HG03575 (cell line): Measurements from ENCODE around the gene ANTKMT.

Experiments
- ATAC-seq: cut with Tn5 transposase; IDR thresholded peaks from one replicate; pipeline ENCODE4 v1.9.1; 2021; ENCODE audit not compliant: unreplicated experiment, insufficient number of reproducible peaks, low FRiP score; ENCODE audit errors: extremely low read depth

The ANTKMT gene, protein sequence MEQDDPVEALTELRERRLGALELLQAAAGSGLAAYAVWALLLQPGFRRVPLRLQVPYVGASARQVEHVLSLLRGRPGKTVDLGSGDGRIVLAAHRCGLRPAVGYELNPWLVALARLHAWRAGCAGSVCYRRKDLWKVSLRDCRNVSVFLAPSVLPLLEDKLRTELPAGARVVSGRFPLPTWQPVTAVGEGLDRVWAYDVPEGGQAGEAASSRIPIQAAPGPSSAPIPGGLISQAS

DNA sequence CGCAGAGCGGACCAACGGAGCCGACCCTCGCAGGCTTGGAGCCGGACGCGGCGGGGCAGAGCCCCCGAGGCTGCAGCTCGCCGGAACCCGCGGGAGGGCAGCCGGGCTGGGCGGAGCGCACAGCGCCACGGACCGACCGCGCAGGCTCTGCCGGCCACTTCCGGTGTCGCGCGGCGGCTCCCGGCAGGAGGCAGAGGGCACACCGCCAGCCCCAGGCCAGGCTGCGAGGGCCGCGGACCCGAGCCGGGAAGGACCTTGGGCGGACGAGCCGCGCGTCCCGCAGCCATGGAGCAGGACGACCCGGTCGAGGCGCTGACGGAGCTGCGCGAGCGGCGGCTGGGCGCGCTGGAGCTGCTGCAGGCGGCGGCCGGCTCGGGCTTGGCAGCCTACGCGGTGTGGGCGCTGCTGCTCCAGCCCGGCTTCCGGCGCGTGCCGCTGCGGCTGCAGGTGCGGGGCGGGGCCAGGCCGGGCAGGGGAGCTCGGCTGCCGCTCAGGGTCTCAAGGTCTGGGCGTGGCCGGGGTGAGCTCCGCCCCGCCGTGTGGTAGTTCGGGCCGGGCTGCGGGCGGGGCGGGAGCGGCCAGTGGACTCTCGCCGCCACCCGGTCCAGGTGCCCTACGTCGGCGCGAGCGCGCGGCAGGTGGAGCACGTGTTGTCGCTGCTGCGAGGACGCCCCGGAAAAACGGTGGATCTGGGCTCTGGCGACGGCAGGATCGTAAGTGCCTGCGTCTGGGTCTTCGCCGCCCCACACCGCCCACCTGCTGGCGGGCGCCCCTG, at the start of gene ANTKMT:
ANTKMT (plus strand) TSS at position 157 of the 775 bp plus-strand sequence; CDS start at position 286, 129 bp downstream.
- no peak for ATAC-seq

DNA sequence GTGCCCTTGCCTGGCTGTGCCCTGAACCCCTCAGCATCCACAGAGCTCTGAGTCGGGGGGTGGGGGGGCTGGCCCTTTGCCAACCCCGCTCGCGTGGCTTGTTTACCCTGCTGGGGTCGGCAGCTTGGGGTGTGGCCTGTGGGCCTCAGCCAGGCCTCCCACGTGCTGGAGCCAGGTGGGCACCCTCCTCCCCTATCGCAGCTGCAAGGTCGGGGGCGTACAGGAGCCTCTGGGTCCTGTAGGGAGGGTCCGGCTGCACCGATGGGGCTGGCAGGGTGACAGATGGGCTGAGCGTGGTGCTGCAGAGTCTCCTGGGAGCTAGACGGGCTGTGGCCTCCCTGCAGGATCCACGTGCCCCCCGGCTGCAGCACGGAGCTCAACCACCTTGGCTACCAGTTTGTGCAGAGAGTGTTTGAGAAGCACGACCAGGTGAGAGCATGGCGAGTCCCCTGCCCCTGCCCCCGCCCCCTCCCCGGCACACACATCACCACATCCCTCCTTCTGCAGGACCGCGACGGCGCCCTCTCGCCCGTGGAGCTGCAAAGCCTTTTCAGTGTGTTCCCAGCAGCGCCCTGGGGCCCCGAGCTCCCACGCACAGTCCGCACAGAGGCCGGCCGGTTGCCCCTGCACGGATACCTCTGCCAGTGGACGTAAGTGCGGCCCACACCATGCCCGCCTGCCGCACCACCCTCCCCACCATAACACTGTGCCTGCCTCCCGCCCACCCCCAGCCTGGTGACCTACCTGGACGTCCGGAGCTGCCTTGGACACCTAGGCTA, 49.4 kb upstream of the ANTKMT start:
- no peak for ATAC-seq

DNA sequence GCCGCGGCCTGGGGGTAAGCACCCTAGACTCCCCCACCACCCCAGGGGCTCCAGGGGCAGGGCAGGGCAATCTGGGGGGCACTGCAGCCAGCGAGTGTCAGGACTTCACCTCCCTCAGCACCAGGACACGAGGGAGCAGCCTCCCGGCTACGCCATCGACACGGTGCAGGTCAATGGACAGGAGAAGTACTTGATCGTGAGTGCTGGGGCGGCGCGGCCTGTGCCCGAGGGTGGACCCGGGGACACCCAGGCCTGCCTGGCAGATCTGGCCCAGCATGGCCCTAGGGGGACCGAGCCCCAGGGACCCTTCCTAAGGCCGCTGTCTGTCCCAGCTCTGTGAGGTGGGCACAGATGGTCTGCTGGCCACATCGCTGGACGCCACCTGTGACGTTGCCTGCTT, 48.6 kb upstream of the ANTKMT start:
- no peak for ATAC-seq

- no peak for ATAC-seq
Measured at GRCh38 chr16:672851-673250, 48.1 kb upstream of the ANTKMT start.

DNA sequence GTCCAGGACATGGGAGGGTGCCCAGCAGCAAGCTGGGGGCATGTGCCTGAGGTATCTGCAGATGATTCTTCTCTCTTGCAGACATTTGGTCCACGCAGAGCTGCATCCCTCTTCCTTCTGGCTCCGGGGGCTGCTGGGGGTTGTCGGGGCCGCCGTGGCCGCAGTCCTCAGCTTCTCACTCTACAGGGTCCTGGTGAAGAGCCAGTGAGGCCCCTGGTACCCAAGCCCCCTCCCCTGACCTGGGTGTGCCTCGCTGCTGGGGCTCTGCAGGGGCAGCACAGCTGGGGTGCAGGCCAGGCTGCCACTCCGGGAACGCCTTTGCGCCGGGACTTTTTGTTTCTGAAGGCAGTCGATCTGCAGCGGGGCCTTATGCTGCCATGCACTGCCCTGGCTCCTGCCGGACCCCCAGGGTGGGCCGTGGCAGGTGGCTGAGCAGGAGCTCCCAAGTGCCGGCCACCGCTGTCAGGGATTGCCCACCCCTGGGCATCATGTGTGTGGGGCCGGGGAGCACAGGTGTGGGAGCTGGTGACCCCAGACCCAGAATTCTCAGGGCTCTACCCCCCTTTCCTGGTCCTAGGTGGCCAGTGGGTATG, 47.5 kb upstream of the ANTKMT start:
- ATAC-seq: no peak

- no peak for ATAC-seq
Measured at GRCh38 chr16:674214-674881, 46.6 kb upstream of the ANTKMT start.

DNA sequence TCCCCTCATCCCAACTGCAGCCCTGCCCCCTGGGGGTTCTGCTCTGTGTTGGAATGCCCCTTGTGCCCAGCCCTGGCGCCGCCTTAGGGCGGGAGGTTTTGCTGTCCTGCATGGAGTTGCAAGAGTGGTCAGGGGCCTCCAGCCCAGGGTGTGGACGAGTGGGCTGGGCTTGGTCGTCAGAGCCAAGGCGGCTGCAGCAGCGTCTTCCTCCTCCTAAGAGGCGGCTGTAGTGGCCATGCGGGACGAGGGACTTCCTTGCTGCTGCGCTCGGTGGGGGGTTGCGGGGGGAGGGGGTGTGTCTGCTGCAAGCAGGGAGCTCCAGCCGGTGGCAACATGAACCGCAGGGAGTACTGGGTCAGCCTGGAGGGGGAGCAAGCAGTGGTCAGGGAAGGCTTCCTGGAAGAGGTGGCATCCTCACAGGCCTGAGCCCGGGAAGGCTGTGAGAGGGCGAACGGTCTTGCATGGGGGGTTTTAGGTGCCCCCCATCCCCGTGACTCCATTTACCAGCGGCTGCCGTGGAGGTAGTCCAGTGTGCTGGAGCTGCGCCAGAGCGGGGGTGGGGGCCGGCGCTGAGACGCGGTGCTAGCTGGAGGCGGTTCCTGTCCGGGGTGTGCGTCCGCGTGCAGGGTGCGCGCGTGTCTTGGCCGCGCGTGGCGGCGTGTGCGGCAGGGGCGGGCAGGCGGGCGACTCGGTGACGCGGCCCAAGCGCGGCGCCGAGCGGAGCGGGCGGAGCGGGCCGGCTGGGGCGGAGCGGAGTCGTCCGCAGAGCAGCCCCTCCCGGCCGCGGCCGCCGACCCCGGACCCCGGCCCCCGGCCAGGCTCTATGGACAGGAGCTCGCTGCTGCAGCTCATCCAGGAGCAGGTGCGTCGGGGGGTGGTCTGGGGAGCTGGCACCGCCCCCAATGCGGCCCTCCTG, 45.7 kb upstream of the ANTKMT start, which contains the start of gene RHBDL1:
RHBDL1 (plus strand) TSS at position 704 of the 916 bp plus-strand sequence; CDS start at position 824, 120 bp downstream.
- ATAC-seq: no peak

GRCh38 chr16:675884-676564, 44.9 kb upstream of the ANTKMT start:
- no peak for ATAC-seq

- ATAC-seq: no peak
Measured at GRCh38 chr16:676565-676902, 44.4 kb upstream of the ANTKMT start.

- no peak for ATAC-seq
Measured at GRCh38 chr16:676913-677312, 44.0 kb upstream of the ANTKMT start.

- no peak for ATAC-seq
Measured at GRCh38 chr16:677316-678190, 43.4 kb upstream of the ANTKMT start.

DNA sequence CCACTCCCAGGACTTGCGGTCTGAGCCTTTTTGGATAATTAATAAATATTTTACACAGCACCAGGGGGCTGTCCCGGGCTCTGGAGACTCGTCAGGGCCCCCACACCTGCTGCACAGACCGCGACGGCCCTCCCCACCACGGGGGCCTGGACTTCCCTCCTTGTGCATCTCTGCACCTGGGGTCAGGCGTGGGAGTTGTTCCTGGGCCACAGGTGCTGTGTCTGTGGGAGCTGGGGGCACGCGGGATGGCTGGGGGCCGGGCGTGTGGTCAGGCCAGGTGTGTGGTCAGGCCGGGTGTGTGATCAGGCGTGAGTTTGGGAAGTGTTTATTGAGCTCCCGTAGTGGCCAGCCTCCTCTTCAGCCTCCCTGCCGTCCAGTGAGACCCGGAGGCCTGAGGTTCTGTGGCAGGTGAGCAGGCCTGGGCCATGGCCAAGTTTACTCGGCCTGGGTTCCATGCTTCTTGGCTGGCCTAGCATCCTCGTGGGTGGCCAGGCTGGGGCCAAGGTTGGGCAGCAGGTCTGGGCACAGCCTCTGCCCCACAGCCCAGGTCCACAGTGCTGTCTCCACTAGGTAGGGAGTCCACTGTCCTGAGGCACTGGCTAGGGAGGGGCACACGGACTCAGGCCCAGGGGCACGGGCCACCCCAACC, 42.6 kb upstream of the ANTKMT start:
- no peak for ATAC-seq

DNA sequence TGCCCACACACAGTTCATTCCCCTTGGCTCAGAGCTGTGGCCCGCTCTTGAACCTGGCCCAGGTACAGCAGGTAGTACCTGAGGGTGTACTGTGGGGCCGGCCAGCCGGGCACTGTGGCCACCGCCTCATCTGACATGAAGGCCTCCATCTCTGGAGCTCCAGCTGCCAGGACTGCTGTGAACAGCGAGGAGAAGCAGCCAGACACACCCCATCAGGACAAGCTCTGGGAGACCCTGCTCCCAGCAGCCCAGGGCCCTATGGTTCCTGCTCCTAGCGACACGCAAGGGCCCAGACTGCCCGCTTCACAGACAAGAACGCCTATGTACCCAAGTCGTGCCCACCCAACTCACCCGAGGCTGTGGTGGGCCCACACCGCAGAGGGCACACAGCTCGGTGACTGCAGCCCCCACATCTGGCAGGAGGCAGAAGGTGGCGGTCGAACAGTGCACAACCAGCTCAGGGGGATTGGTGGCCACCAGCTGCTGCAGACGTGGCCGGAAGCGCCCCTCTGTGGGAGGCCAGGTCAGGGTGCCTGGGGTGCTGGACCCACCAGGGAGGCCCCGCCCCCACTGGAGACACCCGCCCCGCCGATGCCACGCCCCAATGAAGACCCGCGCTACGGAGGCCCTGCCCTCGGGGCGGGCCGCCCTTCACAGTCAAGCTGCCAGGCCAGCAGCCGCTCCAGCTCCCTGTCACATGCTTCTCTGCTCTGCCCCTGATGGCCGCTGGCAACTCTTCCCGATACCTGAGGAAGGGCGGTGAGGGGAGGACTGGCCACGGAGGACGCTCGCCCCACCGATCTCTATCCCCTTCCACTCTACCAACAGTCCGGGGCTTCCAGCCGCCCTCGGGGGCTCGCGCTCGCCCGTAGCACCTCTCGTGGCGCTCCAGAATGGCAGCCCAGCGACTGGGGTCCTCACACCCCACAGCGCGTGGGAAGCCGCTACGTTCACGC, 41.8 kb upstream of the ANTKMT start:
- ATAC-seq: no peak

DNA sequence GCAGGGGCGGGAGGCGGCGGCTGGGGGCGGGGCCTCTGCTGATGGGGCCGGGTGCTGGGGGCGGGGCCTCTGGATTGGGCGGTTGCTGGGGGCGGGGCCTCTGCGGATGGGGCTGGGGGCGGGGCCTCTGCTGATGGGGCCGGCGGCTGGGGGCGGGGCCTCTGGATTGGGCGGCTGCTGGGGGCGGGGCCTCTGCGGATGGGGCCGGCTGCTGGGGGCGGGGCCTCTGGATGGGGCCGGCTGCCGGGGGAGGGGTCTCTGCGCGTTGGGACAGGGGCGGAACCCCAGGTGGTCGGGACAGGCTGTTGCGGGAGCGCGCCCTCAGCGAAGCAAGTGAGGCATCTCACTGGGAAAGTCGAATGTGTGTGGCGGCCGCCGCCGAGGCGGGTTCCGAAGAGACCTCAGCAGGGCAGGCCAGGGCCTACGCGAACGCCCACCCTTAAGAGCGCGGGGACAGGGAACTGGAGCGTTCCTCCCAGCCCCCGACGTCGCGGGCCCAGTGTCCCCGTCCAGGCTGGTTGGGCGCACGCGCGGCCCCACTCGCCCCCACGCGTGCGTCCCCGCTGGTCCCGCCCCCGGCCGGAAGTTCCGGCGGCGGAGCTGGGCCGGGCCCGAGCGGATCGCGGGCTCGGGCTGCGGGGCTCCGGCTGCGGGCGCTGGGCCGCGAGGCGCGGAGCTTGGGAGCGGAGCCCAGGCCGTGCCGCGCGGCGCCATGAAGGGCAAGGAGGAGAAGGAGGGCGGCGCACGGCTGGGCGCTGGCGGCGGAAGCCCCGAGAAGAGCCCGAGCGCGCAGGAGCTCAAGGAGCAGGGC, 40.9 kb upstream of the ANTKMT start, which contains the start of gene STUB1:
STUB1 (plus strand) TSS at position 597 of the 811 bp plus-strand sequence; CDS start at position 713, 116 bp downstream.
- no peak for ATAC-seq
